Activated T-helper 9 cell treated with anti-CD3 and anti-CD28 coated beads, Interleukin-2, amount 50 U/mL, for 16 hours (primary cell): ENCODE measurements around the gene EMILIN3.

Source experiments
- DNase-seq: peaks from one replicate; pipeline ENCODE4 v3.0.0-alpha.2; 2020; ENCODE audit warnings: low read depth

The EMILIN3 gene

DNA sequence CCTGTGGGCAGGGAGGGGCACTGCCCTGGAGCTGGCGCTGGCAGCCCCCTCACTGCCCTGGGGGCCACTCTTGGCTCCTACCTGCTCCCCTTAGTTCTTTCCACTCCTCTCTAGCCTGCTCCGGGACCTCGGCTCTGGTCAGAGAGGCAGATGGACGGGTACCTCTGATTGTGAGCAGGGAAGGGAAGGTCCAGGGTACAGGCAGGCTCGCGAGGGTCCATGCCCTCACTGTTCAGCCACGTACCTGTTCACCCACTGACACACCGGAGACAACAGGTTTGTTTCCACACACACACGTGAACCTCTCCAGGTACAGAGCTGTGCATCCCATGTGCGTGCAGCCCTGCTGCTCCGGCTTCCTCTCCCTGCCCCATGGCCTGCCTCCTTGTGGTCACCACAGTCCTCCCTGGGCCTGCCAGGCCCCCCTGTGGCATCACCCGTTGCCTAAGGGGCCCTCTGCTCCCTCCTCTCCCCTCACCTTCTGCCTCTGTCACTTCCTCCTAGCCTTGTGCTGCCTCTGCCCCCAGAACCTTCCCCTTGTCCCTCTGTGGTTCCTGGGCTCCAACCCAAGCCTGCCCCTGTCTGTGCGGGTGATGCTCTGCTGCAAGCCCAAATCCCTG, 2.3 kb downstream of the EMILIN3 start:
- DNase-seq, result no peak

DNA sequence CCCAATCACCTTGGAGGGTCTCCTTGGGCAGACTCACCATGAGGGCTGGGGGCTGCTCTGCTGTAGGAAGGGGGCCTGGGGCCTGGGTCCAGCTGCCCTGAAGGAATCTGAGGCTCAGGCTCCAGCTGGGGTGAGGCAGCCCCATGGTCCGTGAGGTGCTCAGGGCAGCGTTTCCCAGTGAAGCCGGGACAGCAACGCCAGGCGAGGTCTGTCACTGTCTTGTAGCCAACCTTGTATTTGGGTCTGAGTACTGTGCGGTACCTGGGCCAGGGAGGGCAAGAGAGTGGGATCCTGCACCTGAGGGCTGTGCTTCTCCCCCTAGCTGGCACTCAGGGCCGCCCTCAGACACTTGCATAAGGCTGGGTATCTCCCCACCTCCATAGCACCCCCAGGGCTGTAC, 3.0 kb downstream of the EMILIN3 start:
- no peak for DNase-seq

DNA sequence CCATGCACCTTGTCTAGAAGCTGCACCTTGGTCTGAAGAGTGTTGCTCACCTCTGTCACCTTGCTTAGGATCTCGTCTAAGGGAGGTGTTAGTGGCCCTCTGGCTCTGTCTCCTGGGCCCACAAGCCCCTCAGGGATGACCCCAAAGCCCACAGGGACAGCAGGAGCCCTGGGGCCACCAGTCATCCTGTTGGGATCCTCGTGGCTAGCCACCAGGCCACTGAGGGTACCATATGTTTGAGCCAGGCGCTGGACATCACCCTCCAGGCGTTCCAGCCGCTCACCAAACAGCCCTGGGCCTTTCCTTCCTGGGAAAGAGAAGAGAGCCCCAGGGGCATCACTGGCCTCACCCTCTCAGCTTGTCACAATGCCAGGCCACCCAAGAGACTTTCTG, 3.9 kb downstream of the EMILIN3 start:
- DNase-seq, result no peak

- no peak for DNase-seq
Measured at GRCh38 chr20:41361757-41362747, 4.6 kb downstream of the EMILIN3 start.

DNA sequence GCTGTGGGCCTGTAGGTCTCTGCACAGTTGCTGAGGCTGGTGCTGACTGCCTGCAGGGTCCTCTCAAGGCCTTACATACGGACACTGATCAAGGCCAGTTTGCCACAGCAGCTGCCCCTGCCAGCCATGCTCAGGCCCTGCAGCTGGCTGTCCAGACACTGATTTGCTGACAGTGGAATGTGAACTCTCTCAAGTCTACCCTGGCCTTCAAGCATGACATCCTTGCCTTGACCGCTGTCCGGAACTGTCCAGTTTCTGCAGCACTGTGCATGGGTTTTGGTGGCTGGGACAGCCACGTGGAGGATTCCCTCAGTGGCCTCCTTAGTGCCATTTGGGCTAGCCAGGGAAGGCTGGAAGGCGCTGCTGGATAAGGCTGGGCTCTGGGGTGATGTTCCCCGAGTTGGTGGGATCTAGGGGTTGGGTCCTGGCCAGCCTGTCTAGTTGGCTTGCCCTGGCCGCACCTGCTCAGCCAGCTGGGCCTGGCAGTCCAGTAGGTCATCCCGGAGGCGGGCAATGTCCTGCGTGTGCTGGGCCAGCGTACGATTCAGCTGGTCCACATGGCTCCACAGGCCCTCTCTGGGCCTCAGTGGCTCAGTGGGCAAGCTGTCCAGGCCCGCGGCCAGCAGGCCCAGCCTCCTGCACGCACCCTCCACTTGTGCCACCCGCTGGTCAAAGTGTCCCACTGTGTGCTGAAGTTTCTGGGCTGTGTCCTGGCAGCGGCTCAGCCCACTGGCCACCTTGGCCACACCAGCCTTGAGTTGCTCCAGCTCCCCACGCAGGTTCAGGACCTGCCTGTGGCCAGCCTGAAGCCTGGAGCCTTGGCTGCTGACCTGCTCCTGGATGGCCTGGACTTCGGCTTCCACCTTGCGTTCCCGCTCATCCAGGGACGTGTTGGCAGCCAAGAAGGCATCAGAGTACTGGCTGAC, 5.5 kb downstream of the EMILIN3 start:
- no peak for DNase-seq

DNA sequence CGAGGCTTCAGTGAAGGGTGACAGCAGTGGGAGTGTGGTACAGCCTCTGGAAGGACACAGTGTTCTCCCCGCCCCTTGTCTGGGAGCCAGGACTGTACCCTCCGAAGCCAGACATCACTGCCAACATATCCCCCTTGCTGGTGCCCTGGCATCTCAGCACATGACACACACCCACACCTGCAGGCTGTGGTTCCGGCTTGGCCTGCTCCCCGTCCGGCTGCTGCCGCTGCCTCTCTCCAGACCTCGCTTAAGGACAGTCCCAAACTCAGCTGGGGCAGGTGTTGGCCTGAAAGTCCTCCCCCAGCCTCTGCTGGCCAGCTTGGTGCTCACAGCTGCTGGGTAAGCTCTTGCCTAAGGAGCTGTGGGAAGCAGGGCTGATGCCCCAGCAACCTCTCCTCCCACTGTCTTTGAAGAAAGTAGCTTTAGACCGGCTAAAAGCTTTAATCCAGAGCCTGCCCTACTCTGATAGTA, 7.0 kb downstream of the EMILIN3 start:
- DNase-seq, result no peak

GRCh38 chr20:41358717-41359116, 7.9 kb downstream of the EMILIN3 start:
- DNase-seq, result no peak

GRCh38 chr20:41358230-41358629, 8.4 kb downstream of the EMILIN3 start:
- DNase-seq, result no peak

DNA sequence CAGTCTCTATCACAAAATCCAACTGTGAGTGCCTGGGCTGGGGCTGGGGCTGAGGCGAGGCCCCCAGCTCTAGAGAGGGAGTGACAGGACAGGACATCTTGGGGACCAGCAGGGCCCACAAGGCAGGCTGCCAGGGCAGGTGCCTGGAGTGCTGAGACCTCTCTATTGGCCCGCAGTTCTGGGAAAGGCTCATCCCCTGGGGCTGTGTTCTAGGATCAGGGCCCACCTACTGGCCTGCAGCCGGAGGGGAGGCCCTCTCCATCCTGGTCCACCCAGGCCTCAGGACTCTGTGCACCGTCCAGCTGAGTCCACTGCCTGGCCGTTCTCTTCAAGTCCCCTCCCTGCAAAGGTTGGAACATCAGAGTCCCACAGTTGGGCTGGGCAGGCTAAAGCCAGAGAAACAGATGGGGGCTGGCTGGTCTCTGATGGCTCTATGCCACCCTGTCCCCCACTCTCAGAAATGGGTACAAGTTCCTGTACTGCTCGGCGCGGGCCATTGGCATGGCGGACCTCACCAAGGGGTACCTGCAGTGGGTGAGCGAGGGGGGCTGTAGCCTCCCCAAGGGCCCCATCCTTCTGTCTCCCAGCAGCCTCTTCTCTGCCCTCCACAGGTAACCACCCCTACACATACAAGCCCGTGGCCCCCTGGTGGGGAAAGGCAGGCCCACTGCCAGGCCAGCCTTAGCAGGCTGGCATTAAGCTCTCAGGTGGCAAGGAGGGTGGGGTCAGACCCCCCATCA, 9.0 kb downstream of the EMILIN3 start:
- no peak for DNase-seq

- no peak for DNase-seq
Measured at GRCh38 chr20:41356951-41357350, 9.7 kb downstream of the EMILIN3 start.

DNA sequence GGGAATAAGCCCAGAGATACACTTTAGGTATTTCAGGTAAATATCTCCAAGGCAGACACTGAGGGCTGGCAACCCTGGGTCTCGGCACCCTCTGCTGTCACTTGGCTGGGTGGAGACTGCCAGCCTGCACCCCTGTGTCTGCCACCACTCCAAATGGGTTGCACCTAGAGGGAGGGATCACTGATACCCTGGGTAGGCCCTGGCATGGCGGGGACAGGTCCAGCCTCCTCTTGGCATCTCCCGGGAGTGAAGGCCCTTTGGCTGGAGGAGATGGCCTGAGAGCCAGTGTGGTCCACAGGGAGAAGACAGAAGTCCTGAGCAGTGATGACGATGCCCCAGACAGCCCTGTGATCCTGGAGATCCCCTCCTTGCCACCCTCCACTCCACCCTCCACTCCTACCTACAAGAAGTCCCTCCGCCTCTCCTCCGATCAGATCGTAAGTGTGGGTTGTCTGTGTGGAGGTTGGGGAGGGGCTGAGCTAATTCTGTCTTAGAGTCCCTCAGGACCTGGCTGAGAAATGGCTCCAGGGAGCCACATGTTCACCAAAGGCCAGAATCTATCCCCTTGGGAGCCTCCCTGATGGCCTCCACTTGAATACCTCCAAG, 10.9 kb downstream of the EMILIN3 start:
- DNase-seq, result no peak

GRCh38 chr20:41355192-41355591, 11.4 kb downstream of the EMILIN3 start:
- no peak for DNase-seq

- DNase-seq, result no peak
Measured at GRCh38 chr20:41353530-41353929, 13.1 kb downstream of the EMILIN3 start.

- no peak for DNase-seq
Measured at GRCh38 chr20:41352666-41353065, 14.0 kb downstream of the EMILIN3 start.

- no peak for DNase-seq
Measured at GRCh38 chr20:41352106-41352505, 14.5 kb downstream of the EMILIN3 start.

DNA sequence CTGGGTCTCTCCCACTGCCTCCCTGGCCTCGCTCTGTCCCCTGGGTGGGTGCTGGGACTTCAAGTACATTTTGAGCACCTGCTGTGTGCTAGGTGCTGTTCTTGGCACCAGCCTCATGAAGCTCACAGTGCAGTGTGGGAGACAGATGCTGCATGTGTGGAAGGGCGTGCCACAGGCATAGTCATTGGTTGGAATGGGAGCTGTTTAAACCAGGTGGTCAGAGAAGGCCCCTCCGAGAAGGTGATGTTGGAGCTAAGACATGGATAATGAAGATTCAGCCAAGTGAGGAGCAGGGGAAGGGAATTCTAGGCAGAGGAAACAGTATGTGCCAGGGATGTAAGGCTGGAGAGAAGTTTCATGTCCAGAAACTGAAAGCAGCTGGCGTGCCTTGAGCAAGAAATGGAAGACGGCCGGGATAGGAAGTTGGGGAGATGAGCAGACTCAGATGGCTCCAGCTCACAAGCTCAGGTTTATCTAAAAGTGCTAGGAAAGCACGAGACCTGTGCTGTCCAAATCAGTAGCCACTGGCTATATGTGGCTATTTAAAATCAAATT, 16.1 kb downstream of the EMILIN3 start:
- DNase-seq, result no peak

DNA sequence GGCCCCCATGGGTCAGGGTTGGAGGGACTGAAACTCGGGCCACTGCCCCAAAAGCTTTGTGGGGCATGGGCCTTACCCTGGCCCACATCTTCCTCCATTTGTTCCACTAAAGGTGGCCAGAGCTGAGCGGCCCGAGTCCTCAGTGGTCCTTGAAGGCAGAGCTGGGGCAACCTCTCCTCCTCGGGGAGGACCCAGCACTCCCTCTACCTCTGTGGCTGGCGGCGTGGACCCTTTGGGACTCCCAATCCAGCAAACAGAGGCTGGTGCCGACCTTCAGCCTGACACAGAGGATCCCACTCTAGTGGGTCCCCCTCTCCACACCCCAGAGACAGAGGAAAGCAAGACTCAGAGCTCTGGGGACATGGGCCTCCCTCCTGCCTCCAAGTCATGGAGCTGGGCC, 16.7 kb downstream of the EMILIN3 start:
- DNase-seq, result no peak

GRCh38 chr20:41349266-41349665, 17.4 kb downstream of the EMILIN3 start:
- DNase-seq, result no peak

DNA sequence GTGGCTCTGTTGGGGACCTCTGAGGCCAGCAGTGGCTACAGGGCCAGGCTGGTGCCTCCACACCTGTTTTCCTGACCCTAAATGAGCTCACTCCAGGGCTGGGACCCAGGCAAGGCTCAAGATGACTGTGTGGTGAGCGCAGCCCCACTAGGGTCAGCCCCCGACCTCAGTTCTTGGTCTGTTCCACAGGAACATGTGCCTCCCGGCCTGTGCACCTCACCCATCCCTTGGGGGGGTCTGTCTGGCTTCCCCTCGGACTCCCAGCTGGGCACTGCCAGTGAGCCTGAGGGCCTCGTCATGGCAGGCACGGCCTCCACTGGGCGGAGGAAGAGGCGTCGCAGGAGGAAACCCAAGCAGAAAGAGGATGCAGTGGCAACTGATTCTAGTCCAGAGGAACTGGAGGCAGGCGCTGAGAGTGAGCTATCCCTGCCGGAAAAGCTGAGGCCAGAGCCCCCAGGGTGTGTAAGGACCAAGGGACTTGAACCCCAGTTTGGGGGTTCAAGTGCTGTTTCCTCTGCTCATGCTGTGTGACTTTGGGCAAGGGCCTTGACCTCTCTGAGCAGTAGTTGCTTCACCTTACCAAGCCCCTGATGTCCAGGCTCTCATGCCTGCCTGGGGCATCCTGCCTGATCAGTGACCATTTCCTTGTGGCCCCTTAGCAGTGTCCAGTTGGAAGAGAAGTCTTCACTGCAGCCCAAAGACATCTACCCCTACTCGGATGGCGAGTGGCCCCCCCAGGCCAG, 18.0 kb downstream of the EMILIN3 start:
- no peak for DNase-seq
